HepG2 (cell line): ENCODE results near the gene CTNNBIP1. TPM values are rescaled to one million over a fixed set of nuclear protein-coding genes. Genes with fewer than 3 reads are reported as not detected.

Experiments
- ATAC-seq: fragments of 200-7000 bp; cut with Tn5 transposase; 3 replicates; pipeline ENCODE4 v1.9.1; 2020; ENCODE audit warnings: mild to moderate bottlenecking, moderate library complexity
- BruUV-seq: library from RNA; stranded (reverse); fragments of 400-500 nt; replicated peaks from 2 replicates; lab custom pipeline; 2021; lab: Mats Ljungman, UMichigan
- CTCF ChIA-PET: fragments of 300-600 bp; formaldehyde crosslinking; extraction: SDS; loops from one replicate; lab custom pipeline; 2021; ENCODE audit warnings: low total read pairs, inconsistent platforms, low intra/inter-chr PET ratio; lab: Yijun Ruan, JAX
- POLR2A ChIA-PET: fragments of 350-600 bp; sonication (Branson Sonifier 250); formaldehyde crosslinking; loops from one replicate; lab custom pipeline; 2020; ENCODE audit warnings: antibody characterized with exemption, inconsistent platforms; lab: Yijun Ruan, JAX
- DNase-seq: peaks from one replicate; pipeline ENCODE4 v3.0.0-alpha.2; 2015; ENCODE audit warnings: low spot score
- FAIRE-seq: peaks from 3 replicates; lab custom pipeline; 2011; peaks lifted over from hg19 to GRCh38; lab: Jason Lieb, UNC
- H2AFZ ChIP-seq: one replicate; pipeline ENCODE4 v1.6.1; 2011; ENCODE audit warnings: low read length, inconsistent platforms
- H3K27ac ChIP-seq: fragments of 300-600 bp; 3 replicates; pipeline ENCODE4 v1.8.0; 2011; ENCODE audit warnings: mixed run types, mild to moderate bottlenecking, mixed read lengths, low read length, inconsistent platforms; ENCODE audit not compliant: insufficient read depth; ENCODE audit errors: extremely low read length
- H3K27me3 ChIP-seq, 2 experiments: fragments of 200-600 bp in 1 of 2; 2 replicates in 1 of 2; 3 replicates in 1 of 2; pipeline versions ENCODE4 v1.6.0 to v1.8.0; 2011; ENCODE audit warnings: low read length in 2 of 2, mild to moderate bottlenecking in 2 of 2, moderate library complexity in 2 of 2, inconsistent platforms in 1 of 2; ENCODE audit not compliant: insufficient read depth in 2 of 2, control insufficient read depth in 1 of 2
- H3K36me3 ChIP-seq, 2 experiments: fragments of 200-600 bp in 1 of 2; replicated peaks in 1 of 2; 2 replicates in 1 of 2; 3 replicates in 1 of 2; pipeline versions ENCODE4 v1.5.1 to v1.8.0; 2011; ENCODE audit warnings: low read length in 2 of 2, inconsistent platforms in 1 of 2; ENCODE audit not compliant: insufficient read depth in 2 of 2, control insufficient read depth in 1 of 2
- H3K4me1 ChIP-seq: 2 replicates; pipeline ENCODE4 v1.5.1; 2012; ENCODE audit warnings: low read length, inconsistent platforms; ENCODE audit not compliant: insufficient read depth
- H3K4me2 ChIP-seq: 2 replicates; pipeline ENCODE4 v1.6.0; 2011; ENCODE audit warnings: low read depth, low read length, inconsistent platforms
- H3K4me3 ChIP-seq, 3 experiments: fragments of 200-600 bp in 1 of 3; sonication (generic), shearing (Covaris generic) in 1 of 3; replicated peaks in 1 of 3; 2 replicates each; pipeline ENCODE4 v1.5.1; 2011 to 2016; ENCODE audit warnings: low read length in 3 of 3, inconsistent platforms in 2 of 3, low read depth in 2 of 3, mild to moderate bottlenecking in 2 of 3, control low read depth in 1 of 3, mixed read lengths in 1 of 3; ENCODE audit not compliant: insufficient read depth in 1 of 3
- H3K79me2 ChIP-seq: one replicate; pipeline ENCODE4 v1.6.1; 2011; ENCODE audit warnings: low read length, inconsistent platforms; ENCODE audit not compliant: insufficient read depth
- H3K9ac ChIP-seq: 2 replicates; pipeline ENCODE4 v1.6.0; 2011; ENCODE audit warnings: mild to moderate bottlenecking, low read depth, low read length, inconsistent platforms; ENCODE audit not compliant: insufficient read depth
- H3K9me3 ChIP-seq: 2 replicates; pipeline ENCODE4 v1.5.1; 2012; ENCODE audit warnings: mild to moderate bottlenecking, low read length
- H4K20me1 ChIP-seq: 2 replicates; pipeline ENCODE4 v1.6.0; 2011; ENCODE audit warnings: inconsistent platforms, mild to moderate bottlenecking, low read length, moderate library complexity; ENCODE audit not compliant: insufficient read depth
- CHD2 ChIP-seq: IDR thresholded peaks from 2 replicates; pipeline ENCODE4 v1.6.1; 2011; ENCODE audit warnings: low read depth, low read length, improper control_type of control experiment
- MED1 ChIP-seq: sonication (generic); formaldehyde crosslinking; IDR thresholded peaks from 2 replicates; pipeline ENCODE4 v1.4.0; 2020; ENCODE audit warnings: missing genetic modification reagents
- NFE2L2 ChIP-seq: fragments of 150-350 bp; IDR thresholded peaks from 2 replicates; pipeline ENCODE4 v1.6.1; 2014; ENCODE audit warnings: low read length
- SP140L ChIP-seq: sonication (generic); formaldehyde crosslinking; IDR thresholded peaks from 2 replicates; pipeline ENCODE4 v1.4.0; 2020; ENCODE audit warnings: missing genetic modification reagents, borderline replicate concordance
- TP53 ChIP-seq: sonication (generic); formaldehyde crosslinking; conservative IDR thresholded peaks from 2 replicates; pipeline ENCODE4 v1.4.0; 2020; ENCODE audit warnings: missing genetic modification reagents
- ZBTB37 ChIP-seq: sonication (generic); formaldehyde crosslinking; IDR thresholded peaks from 2 replicates; pipeline ENCODE4 v1.4.0; 2020; ENCODE audit warnings: mild to moderate bottlenecking, missing genetic modification reagents
- ZMYM4 ChIP-seq: sonication (generic); formaldehyde crosslinking; IDR thresholded peaks from 2 replicates; pipeline ENCODE4 v1.8.1; 2023; ENCODE audit warnings: mild to moderate bottlenecking, missing genetic modification reagents
- ZNF430 ChIP-seq: sonication (generic); formaldehyde crosslinking; IDR thresholded peaks from 2 replicates; pipeline ENCODE4 v1.9.0; 2021; ENCODE audit warnings: mild to moderate bottlenecking, missing genetic modification reagents
- ZNF7 ChIP-seq: IDR thresholded peaks from 2 replicates; pipeline ENCODE4 v1.6.1; 2016; ENCODE audit warnings: missing biosample characterization, missing genetic modification reagents
- ZNF776 ChIP-seq: sonication (generic); formaldehyde crosslinking; IDR thresholded peaks from 2 replicates; pipeline ENCODE4 v1.4.0; 2020; ENCODE audit warnings: mild to moderate bottlenecking, missing genetic modification reagents
- ZNF83 ChIP-seq: sonication (generic); formaldehyde crosslinking; IDR thresholded peaks from 2 replicates; pipeline ENCODE4 v1.4.0; 2020; ENCODE audit warnings: missing genetic modification reagents, mild to moderate bottlenecking, borderline replicate concordance
- WGBS: methylation state at CpG from one replicate; pipeline ENCODE4 v1.1.6; 2017; ENCODE audit warnings: low lambda C conversion rate; 5-methylcytosine and 5-hydroxymethylcytosine counted together
- in situ Hi-C: cut with HindIII; loops from 2 replicates; pipeline ENCODE4 v1.10.0; 2017; ENCODE audit warnings: low pct_unique_long_range_greater_than_20kb; ENCODE audit not compliant: extremely low pct_ligation_motif_present
- intact Hi-C: fragments of 100-400 bp; cut with micrococcal nuclease; formaldehyde crosslinking; loops from one replicate; pipeline ENCODE4 v1.10.0; 2022; ENCODE audit not compliant: unreplicated experiment
- polyA plus RNA-seq, 8 experiments: library from polyadenylated mRNA; depleted of rRNA in 3 of 8; stranded (reverse) in 7 of 8; unstranded in 1 of 8; fragments of >200 nt; fragmentation: Illumina TruSeq in 4 of 8; extraction: Trizol in 4 of 8; gene quantifications; 2 replicates each; pipeline versions ENCODE4 v1.2.1 to v1.2.3, GENCODE V29; 2011 to 2016; ENCODE audit warnings: low read depth in 4 of 8, missing spikeins in 1 of 8, mixed read lengths in 1 of 8; ENCODE audit not compliant: insufficient read depth in 1 of 8
- total RNA-seq, 5 experiments: library from RNA; depleted of rRNA; stranded (reverse); fragments of >200 nt; fragmentation: Illumina TruSeq; extraction: Trizol; gene quantifications; 2 replicates each; pipeline ENCODE4 v1.2.3, GENCODE V29; 2016; ENCODE audit warnings: low read depth in 1 of 5
- TF ChIP-seq, protein P1 (sequence below): sonication (generic); formaldehyde crosslinking; IDR thresholded peaks from 2 replicates; pipeline ENCODE4 v1.4.0; 2020; ENCODE audit warnings: missing genetic modification reagents
- TF ChIP-seq, protein P2 (sequence below): sonication (generic); formaldehyde crosslinking; IDR thresholded peaks from 2 replicates; pipeline ENCODE4 v1.9.0; 2021; ENCODE audit warnings: missing genetic modification reagents, mild to moderate bottlenecking, borderline replicate concordance

Gene CTNNBIP1
- total and polyA plus RNA-seq, 2 of the 13 experiments (the other 11 are each of a cell fraction or from before 2014, with no cell fraction given), result 71.7 to 83.0 TPM

GRCh38 chr1:9808459-9808858, 101.6 kb downstream of the CTNNBIP1 start:
- no peaks in the 10 kb centered on the region; a peak in 1 of 5 replicates for H3K36me3 ChIP-seq
- intact Hi-C loops (no loop called here), in situ Hi-C loops (no loop called here)
- no peak overlapping the region for H3K27ac ChIP-seq
- H3K4me3 ChIP-seq, result no peak overlapping the region
- BruUV-seq, result no TSS peak
- 96% methylated on average over 8 of the region's 8 CpGs for WGBS
- ChIA-PET POLR2A (no interaction called here), CTCF (no interaction called here)
- no peak overlapping the region for H3K9ac ChIP-seq
- no peak overlapping the region for H3K4me2 ChIP-seq
- peaks cover 4% of the 10 kb centered on the region; the same call in 1 of the 2 replicates for H4K20me1 ChIP-seq
- no peaks in the 10 kb centered on the region for H3K9me3 ChIP-seq
- TF ChIP-seq, protein P1, sequence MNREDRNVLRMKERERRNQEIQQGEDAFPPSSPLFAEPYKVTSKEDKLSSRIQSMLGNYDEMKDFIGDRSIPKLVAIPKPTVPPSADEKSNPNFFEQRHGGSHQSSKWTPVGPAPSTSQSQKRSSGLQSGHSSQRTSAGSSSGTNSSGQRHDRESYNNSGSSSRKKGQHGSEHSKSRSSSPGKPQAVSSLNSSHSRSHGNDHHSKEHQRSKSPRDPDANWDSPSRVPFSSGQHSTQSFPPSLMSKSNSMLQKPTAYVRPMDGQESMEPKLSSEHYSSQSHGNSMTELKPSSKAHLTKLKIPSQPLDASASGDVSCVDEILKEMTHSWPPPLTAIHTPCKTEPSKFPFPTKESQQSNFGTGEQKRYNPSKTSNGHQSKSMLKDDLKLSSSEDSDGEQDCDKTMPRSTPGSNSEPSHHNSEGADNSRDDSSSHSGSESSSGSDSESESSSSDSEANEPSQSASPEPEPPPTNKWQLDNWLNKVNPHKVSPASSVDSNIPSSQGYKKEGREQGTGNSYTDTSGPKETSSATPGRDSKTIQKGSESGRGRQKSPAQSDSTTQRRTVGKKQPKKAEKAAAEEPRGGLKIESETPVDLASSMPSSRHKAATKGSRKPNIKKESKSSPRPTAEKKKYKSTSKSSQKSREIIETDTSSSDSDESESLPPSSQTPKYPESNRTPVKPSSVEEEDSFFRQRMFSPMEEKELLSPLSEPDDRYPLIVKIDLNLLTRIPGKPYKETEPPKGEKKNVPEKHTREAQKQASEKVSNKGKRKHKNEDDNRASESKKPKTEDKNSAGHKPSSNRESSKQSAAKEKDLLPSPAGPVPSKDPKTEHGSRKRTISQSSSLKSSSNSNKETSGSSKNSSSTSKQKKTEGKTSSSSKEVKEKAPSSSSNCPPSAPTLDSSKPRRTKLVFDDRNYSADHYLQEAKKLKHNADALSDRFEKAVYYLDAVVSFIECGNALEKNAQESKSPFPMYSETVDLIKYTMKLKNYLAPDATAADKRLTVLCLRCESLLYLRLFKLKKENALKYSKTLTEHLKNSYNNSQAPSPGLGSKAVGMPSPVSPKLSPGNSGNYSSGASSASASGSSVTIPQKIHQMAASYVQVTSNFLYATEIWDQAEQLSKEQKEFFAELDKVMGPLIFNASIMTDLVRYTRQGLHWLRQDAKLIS, result no peak
- TF ChIP-seq ZMYM4 (CRISPR knock-in tag), result no peak
- H3K27me3 ChIP-seq, result no peaks in the 10 kb centered on the region; a peak in 1 of 5 replicates
- no peak overlapping the region for H2AFZ ChIP-seq
- peaks cover 29% of the 10 kb centered on the region for H3K4me1 ChIP-seq
- no peak for DNase-seq
- no peak for ATAC-seq
- no peak for FAIRE-seq
- H3K79me2 ChIP-seq, result peaks cover 65% of the 10 kb centered on the region

DNA sequence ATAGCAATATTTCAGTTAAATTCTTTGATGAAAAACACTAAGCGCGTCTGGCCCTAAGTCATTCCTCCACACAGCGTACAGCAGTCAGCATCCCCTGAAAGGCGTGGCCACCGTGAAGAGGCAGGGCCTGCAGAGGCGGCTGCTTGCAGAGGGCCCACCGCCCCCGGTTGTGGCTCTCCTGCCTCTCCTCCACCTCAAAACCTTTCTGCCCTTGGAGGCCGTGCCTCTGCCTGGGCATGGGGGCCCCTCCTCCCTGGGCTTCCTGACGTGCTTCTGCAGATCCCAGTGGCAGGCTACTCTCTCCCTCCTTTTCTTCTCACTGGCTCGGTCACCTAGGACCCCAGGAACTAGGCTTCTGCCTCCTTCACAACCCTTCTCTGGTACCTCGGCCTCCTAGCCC, 102.5 kb downstream of the CTNNBIP1 start:
- Histone ChIP-seq H3K4me2 (no peak overlapping the region), H3K79me2 (peaks cover 67% of the 10 kb centered on the region), H3K4me3 (no peak overlapping the region), H4K20me1 (peaks cover 4% of the 10 kb centered on the region; the same call in 1 of the 2 replicates), H3K36me3 (no peaks in the 10 kb centered on the region; a peak in 1 of 5 replicates), H3K27ac (no peak overlapping the region), H2AFZ (no peak overlapping the region), H3K4me1 (peaks cover 29% of the 10 kb centered on the region), H3K9me3 (no peaks in the 10 kb centered on the region), H3K9ac (no peak overlapping the region), H3K27me3 (no peaks in the 10 kb centered on the region; a peak in 1 of 5 replicates)
- TF ChIP-seq, protein P2, sequence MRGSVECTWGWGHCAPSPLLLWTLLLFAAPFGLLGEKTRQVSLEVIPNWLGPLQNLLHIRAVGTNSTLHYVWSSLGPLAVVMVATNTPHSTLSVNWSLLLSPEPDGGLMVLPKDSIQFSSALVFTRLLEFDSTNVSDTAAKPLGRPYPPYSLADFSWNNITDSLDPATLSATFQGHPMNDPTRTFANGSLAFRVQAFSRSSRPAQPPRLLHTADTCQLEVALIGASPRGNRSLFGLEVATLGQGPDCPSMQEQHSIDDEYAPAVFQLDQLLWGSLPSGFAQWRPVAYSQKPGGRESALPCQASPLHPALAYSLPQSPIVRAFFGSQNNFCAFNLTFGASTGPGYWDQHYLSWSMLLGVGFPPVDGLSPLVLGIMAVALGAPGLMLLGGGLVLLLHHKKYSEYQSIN (CRISPR knock-in tag), result no peak
- TF ChIP-seq MED1 (CRISPR knock-in tag) (no peak), SP140L (CRISPR knock-in tag) (no peak), TP53 (CRISPR knock-in tag) (no peak), ZNF83 (CRISPR knock-in tag) (no peak), ZBTB37 (CRISPR knock-in tag) (no peak), CHD2 (no peak), ZNF776 (no peak), NFE2L2 (no peak), ZNF7 (CRISPR knock-in tag) (no peak), ZNF430 (CRISPR knock-in tag) (no peak)
- 91% methylated on average over 12 of the region's 12 CpGs for WGBS
- DNase-seq (no peak), FAIRE-seq (no peak), ATAC-seq (no peak)
- CTCF ChIA-PET, result no interaction called here
- in situ Hi-C loops, result no loop called here
- POLR2A ChIA-PET, result no interaction called here
- intact Hi-C loops, result no loop called here
- no TSS peak for BruUV-seq
